K562 (cell line): ENCODE results near the gene SLC7A11. TPM values are rescaled to one million over a fixed set of nuclear protein-coding genes. Genes with fewer than 3 reads are reported as not detected.

Experiments
- ATF6 ChIP-seq: sonication (generic); formaldehyde crosslinking; IDR thresholded peaks from 2 replicates; pipeline ENCODE4 v1.4.0; 2020; ENCODE audit warnings: mild to moderate bottlenecking, missing genetic modification reagents
- CBX2 ChIP-seq: fragments of 200-600 bp; sonication (generic); IDR thresholded peaks from one replicate; pipeline ENCODE4 v1.6.1; 2012; ENCODE audit warnings: mild to moderate bottlenecking, low read length, inconsistent platforms; ENCODE audit not compliant: insufficient read depth, poor library complexity, severe bottlenecking
- CLOCK ChIP-seq: fragments of 250-450 bp; sonication (Bioruptor Pico); IDR thresholded peaks from 2 replicates; pipeline ENCODE4 v1.4.0; 2020; ENCODE audit warnings: mild to moderate bottlenecking, moderate library complexity, borderline replicate concordance
- COPS2 ChIP-seq: fragments of 450-650 bp; conservative IDR thresholded peaks from 2 replicates; pipeline ENCODE4 v1.6.1; 2016; ENCODE audit warnings: mild to moderate bottlenecking, moderate library complexity
- ELF1 ChIP-seq: fragments of 200-800 bp; sonication (Bioruptor generic); IDR thresholded peaks from 2 replicates; pipeline ENCODE4 v1.6.1; 2016; ENCODE audit warnings: missing genetic modification characterization, missing compliant biosample characterization
- EP400 ChIP-seq: fragments of 450-650 bp; IDR thresholded peaks from 2 replicates; pipeline ENCODE4 v1.6.1; 2017; ENCODE audit warnings: antibody characterized with exemption, mild to moderate bottlenecking, moderate library complexity
- HNRNPUL1 ChIP-seq: fragments of 200-400 bp; formaldehyde crosslinking; IDR thresholded peaks from 2 replicates; pipeline ENCODE4 v1.6.1; 2017; ENCODE audit warnings: low read length
- IRF1 ChIP-seq: sonication (generic); formaldehyde crosslinking; IDR thresholded peaks from 2 replicates; pipeline ENCODE4 v1.8.0; 2022; ENCODE audit warnings: missing genetic modification reagents, mild to moderate bottlenecking, borderline replicate concordance
- JUNB ChIP-seq: fragments of 450-650 bp; formaldehyde crosslinking; conservative IDR thresholded peaks from 2 replicates; pipeline ENCODE4 v1.4.0; 2020; ENCODE audit warnings: mild to moderate bottlenecking
- KHSRP ChIP-seq: fragments of 450-650 bp; IDR thresholded peaks from 2 replicates; pipeline ENCODE4 v1.6.1; 2017
- LEF1 ChIP-seq: fragments of 450-650 bp; IDR thresholded peaks from 2 replicates; pipeline ENCODE4 v1.6.1; 2016; ENCODE audit warnings: mild to moderate bottlenecking
- MYBL2 ChIP-seq, 2 experiments: fragments of 450-650 bp in 1 of 2; sonication (generic) in 1 of 2; formaldehyde crosslinking in 1 of 2; IDR thresholded peaks; 2 replicates each; pipeline versions ENCODE4 v1.6.1 to v1.8.1; 2017 to 2022; ENCODE audit warnings: borderline replicate concordance in 1 of 2, inconsistent platforms in 1 of 2, low read depth in 1 of 2, mild to moderate bottlenecking in 1 of 2, missing genetic modification reagents in 1 of 2, moderate library complexity in 1 of 2
- NCOA1 ChIP-seq: fragments of 450-650 bp; IDR thresholded peaks from 2 replicates; pipeline ENCODE4 v1.6.1; 2016; ENCODE audit warnings: low read depth
- PHF20 ChIP-seq: fragments of 450-650 bp; IDR thresholded peaks from 2 replicates; pipeline ENCODE4 v1.6.1; 2018; ENCODE audit not compliant: partially characterized antibody
- SIX5 ChIP-seq, 2 experiments: IDR thresholded peaks; 2 replicates each; pipeline ENCODE4 v1.6.1; 2011; ENCODE audit warnings: low read length in 2 of 2, borderline replicate concordance in 1 of 2, low read depth in 1 of 2, mild to moderate bottlenecking in 1 of 2, moderate library complexity in 1 of 2; ENCODE audit not compliant: insufficient read depth in 1 of 2
- SMAD1 ChIP-seq: fragments of 150-350 bp; IDR thresholded peaks from 2 replicates; pipeline ENCODE4 v1.6.1; 2014; ENCODE audit warnings: low read length, low read depth; ENCODE audit not compliant: partially characterized antibody
- SMARCB1 ChIP-seq: IDR thresholded peaks from 2 replicates; pipeline ENCODE4 v1.6.1; 2011; ENCODE audit warnings: improper control_type of control experiment, low read depth; ENCODE audit not compliant: insufficient read length
- TEAD2 ChIP-seq: fragments of 450-650 bp; IDR thresholded peaks from 2 replicates; pipeline ENCODE4 v1.6.1; 2016; ENCODE audit warnings: missing genetic modification characterization, control low read depth, missing compliant biosample characterization
- TRIM24 ChIP-seq, 2 experiments: fragments of 450-650 bp; IDR thresholded peaks; 2 replicates each; pipeline ENCODE4 v1.6.1; 2016
- ZNF324 ChIP-seq: fragments of 250-450 bp; sonication (Bioruptor Pico); IDR thresholded peaks from 2 replicates; pipeline ENCODE4 v1.4.0; 2020; ENCODE audit warnings: mild to moderate bottlenecking
- ZNF347 ChIP-seq: fragments of 450-650 bp; formaldehyde crosslinking; IDR thresholded peaks from 2 replicates; pipeline ENCODE4 v1.4.0; 2020; ENCODE audit warnings: low read depth, mild to moderate bottlenecking, moderate library complexity
- ZNF583 ChIP-seq: fragments of 250-450 bp; sonication (Bioruptor Pico); IDR thresholded peaks from 2 replicates; pipeline ENCODE4 v1.4.0; 2020
- ZNF699 ChIP-seq: fragments of 250-450 bp; sonication (Bioruptor Pico); IDR thresholded peaks from 2 replicates; pipeline ENCODE4 v1.8.0; 2021; ENCODE audit warnings: mild to moderate bottlenecking, moderate library complexity; ENCODE audit not compliant: insufficient replicate concordance
- ZNF75A ChIP-seq: fragments of 450-650 bp; formaldehyde crosslinking; IDR thresholded peaks from 2 replicates; pipeline ENCODE4 v1.4.0; 2020; ENCODE audit warnings: mild to moderate bottlenecking
- ZSCAN32 ChIP-seq: fragments of 450-650 bp; formaldehyde crosslinking; IDR thresholded peaks from 2 replicates; pipeline ENCODE4 v1.4.0; 2020; ENCODE audit warnings: mild to moderate bottlenecking, moderate library complexity
- polyA plus RNA-seq, 8 experiments: library from polyadenylated mRNA; depleted of rRNA in 4 of 8; stranded (reverse) in 5 of 8; unstranded in 3 of 8; fragments of >200 nt; fragmentation: Nextera tagmentation in 2 of 8; fragmentation: Illumina TruSeq in 1 of 8; extraction: Ambion mirVana in 2 of 8; extraction: Trizol in 1 of 8; gene quantifications; 2 replicates each; pipeline versions ENCODE4 v1.2.1 to v1.2.3, GENCODE V29; 2011 to 2014; ENCODE audit warnings: inconsistent platforms in 1 of 8, missing spikeins in 1 of 8
- total RNA-seq, 7 experiments: library from RNA; depleted of rRNA in 6 of 7; stranded (reverse); fragments of >200 nt in 6 of 7; fragmentation: Illumina TruSeq in 2 of 7; extraction: Trizol in 2 of 7; gene quantifications; 2 replicates each; pipeline versions ENCODE4 v1.2.1 to v1.2.3, GENCODE V29; 2011 to 2021; ENCODE audit warnings: low replicate concordance in 1 of 7

Gene SLC7A11
- total and polyA plus RNA-seq, 9 of the 15 experiments (the other 6 are each of a cell fraction or from before 2014, with no cell fraction given) = 4.5 to 26.1 (median 13.5) TPM

- TF ChIP-seq ATF6 (CRISPR knock-in tag) = no peak
- no peak for TF ChIP-seq COPS2
- TF ChIP-seq KHSRP = no peak
- no peak for TF ChIP-seq ZNF75A
- no peak for TF ChIP-seq ZNF699 (CRISPR knock-in tag)
- TF ChIP-seq ZSCAN32 (CRISPR knock-in tag) = peak; percentile 92
- no peak for TF ChIP-seq SIX5 (IDR thresholded peaks at IDR 0.05; ENCODE audit: borderline replicate concordance in 1 of 2, insufficient read depth in 1 of 2, low read depth in 1 of 2, low read length in 2 of 2)
- 0 out of 2 replicates have a peak, but pooled peaks have one; percentile 27 for TF ChIP-seq NCOA1
- no peak for TF ChIP-seq ZNF324 (CRISPR knock-in tag)
- TF ChIP-seq PHF20 = no peak
- no peak for TF ChIP-seq SMARCB1
- TF ChIP-seq SMAD1 = no peak
- TF ChIP-seq ELF1 (tag) = peak; percentile 64
- TF ChIP-seq TRIM24 (IDR thresholded peaks at IDR 0.05) = peak; percentile 80 to 82
- TF ChIP-seq IRF1 (CRISPR knock-in tag) = no peak
- peak; percentile 97 for TF ChIP-seq EP400
- TF ChIP-seq JUNB (CRISPR knock-in tag) = no peak
- no peak for TF ChIP-seq HNRNPUL1
- no peak for TF ChIP-seq TEAD2 (tag)
- no peak for TF ChIP-seq CBX2
- no peak for TF ChIP-seq ZNF583 (CRISPR knock-in tag)
- TF ChIP-seq LEF1 = peak; percentile 57
- no peak for TF ChIP-seq CLOCK
- peak; percentile 96 for TF ChIP-seq MYBL2 (IDR thresholded peaks at IDR 0.05; ENCODE audit: low read depth)
- TF ChIP-seq MYBL2 (CRISPR knock-in tag; IDR thresholded peaks at IDR 0.05; ENCODE audit: borderline replicate concordance) = no peak
- no peak for TF ChIP-seq ZNF347 (CRISPR knock-in tag)
These were observed at the start of gene SLC7A11 (continued) for GRCh38 chr4:138242076-138242833.
